HCT116 (cell line): Measurements from ENCODE around the gene RUFY1.

Source experiments
- CBX3 ChIP-seq: IDR thresholded peaks from 2 replicates; pipeline ENCODE4 v1.6.1; 2012; ENCODE audit warnings: low read depth
- EGR1 ChIP-seq: IDR thresholded peaks from 2 replicates; pipeline ENCODE4 v1.6.1; 2012; ENCODE audit warnings: low read depth
- EZH2phosphoT487 ChIP-seq: fragments of 200-600 bp; IDR thresholded peaks from 2 replicates; pipeline ENCODE4 v1.6.1; 2018; ENCODE audit warnings: antibody characterized with exemption, borderline replicate concordance
- POLR2A ChIP-seq: IDR thresholded peaks from 2 replicates; pipeline ENCODE4 v1.7.0; 2011; ENCODE audit warnings: borderline replicate concordance; ENCODE audit not compliant: insufficient read depth, insufficient read length; ENCODE audit errors: extremely low read depth
- POLR2AphosphoS5 ChIP-seq: IDR thresholded peaks from 2 replicates; pipeline ENCODE4 v1.6.1; 2011; ENCODE audit warnings: mild to moderate bottlenecking, low read depth, low read length, moderate library complexity
- SIN3A ChIP-seq: IDR thresholded peaks from 2 replicates; pipeline ENCODE4 v1.6.1; 2012; ENCODE audit warnings: low read depth
- YY1 ChIP-seq: IDR thresholded peaks from 2 replicates; pipeline ENCODE4 v1.6.1; 2011; ENCODE audit warnings: low read length, low read depth, moderate library complexity, mild to moderate bottlenecking; ENCODE audit not compliant: insufficient replicate concordance; ENCODE audit errors: extremely low read depth
- TF ChIP-seq, protein P1 (sequence below), 3 experiments: fragments of 200-600 bp in 1 of 3; sonication (generic) in 1 of 3; IDR thresholded peaks in 2 of 3; conservative IDR thresholded peaks in 1 of 3; 2 replicates each; pipeline ENCODE4 v1.5.1; 2012 to 2017; ENCODE audit warnings: low read depth in 2 of 3, low read length in 2 of 3, antibody characterized with exemption in 1 of 3, borderline replicate concordance in 1 of 3, control low read depth in 1 of 3, mild to moderate bottlenecking in 1 of 3, mixed read lengths in 1 of 3, mixed run types in 1 of 3, moderate library complexity in 1 of 3; ENCODE audit not compliant: insufficient read depth in 1 of 3

DNA sequence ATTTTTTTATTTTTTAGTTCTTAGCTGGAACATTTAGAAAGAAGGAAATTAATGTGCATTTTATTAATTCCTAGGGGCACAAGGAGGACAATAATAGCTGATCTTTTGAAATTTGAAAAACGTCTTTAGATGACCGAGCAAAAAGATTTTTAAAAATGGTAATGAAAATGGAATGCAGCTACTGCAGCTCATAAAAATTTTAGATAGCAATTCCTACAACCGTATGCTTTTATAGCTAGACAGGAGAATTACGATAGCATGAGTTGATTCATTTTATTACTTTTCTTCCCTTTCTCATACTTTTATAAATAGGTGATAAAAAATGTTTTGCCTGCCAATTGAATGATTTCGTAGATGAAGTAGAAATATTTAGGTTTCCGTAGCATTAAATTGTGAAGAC is 13.7 kb upstream of the RUFY1 start:
- TF ChIP-seq POLR2AphosphoS5 = no peak
- TF ChIP-seq, protein P1, sequence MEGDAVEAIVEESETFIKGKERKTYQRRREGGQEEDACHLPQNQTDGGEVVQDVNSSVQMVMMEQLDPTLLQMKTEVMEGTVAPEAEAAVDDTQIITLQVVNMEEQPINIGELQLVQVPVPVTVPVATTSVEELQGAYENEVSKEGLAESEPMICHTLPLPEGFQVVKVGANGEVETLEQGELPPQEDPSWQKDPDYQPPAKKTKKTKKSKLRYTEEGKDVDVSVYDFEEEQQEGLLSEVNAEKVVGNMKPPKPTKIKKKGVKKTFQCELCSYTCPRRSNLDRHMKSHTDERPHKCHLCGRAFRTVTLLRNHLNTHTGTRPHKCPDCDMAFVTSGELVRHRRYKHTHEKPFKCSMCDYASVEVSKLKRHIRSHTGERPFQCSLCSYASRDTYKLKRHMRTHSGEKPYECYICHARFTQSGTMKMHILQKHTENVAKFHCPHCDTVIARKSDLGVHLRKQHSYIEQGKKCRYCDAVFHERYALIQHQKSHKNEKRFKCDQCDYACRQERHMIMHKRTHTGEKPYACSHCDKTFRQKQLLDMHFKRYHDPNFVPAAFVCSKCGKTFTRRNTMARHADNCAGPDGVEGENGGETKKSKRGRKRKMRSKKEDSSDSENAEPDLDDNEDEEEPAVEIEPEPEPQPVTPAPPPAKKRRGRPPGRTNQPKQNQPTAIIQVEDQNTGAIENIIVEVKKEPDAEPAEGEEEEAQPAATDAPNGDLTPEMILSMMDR (IDR thresholded peaks at IDR 0.05 in 2 of 3, conservative IDR thresholded peaks at IDR 0.05 in 1 of 3; ENCODE audit: borderline replicate concordance in 1 of 3, insufficient read depth in 1 of 3, low read depth in 2 of 3, low read length in 2 of 3) = no peak
- no peak for TF ChIP-seq POLR2A
- no peak for TF ChIP-seq EZH2phosphoT487
- no peak for TF ChIP-seq EGR1
- no peak for TF ChIP-seq SIN3A
- TF ChIP-seq YY1 = no peak
- TF ChIP-seq CBX3 = no peak
